Mesodermal cell (in vitro differentiated cells): ENCODE results near the gene SMIM30.
"Not testable (repeated sequence)": the region's sequence is repeated elsewhere in the genome, so short reads cannot be mapped to it uniquely, and the experiment has no call there.

ENCODE experiments used
- H3K27ac ChIP-seq: 2 replicates; pipeline ENCODE4 v1.7.0; 2013; ENCODE audit warnings: mild to moderate bottlenecking, low read depth, low read length, moderate library complexity; ENCODE audit not compliant: severe bottlenecking
- H3K36me3 ChIP-seq: 2 replicates; pipeline ENCODE4 v1.7.1; 2013; ENCODE audit warnings: mild to moderate bottlenecking, low read length, moderate library complexity; ENCODE audit not compliant: control insufficient read depth, insufficient read depth
- H3K4me1 ChIP-seq: one replicate; pipeline ENCODE4 v1.7.1; 2013; ENCODE audit warnings: mild to moderate bottlenecking, low read length; ENCODE audit not compliant: insufficient read depth, control insufficient read depth, poor library complexity, severe bottlenecking
- H3K4me3 ChIP-seq: 2 replicates; pipeline ENCODE4 v1.7.0; 2013; ENCODE audit warnings: low read length, control low read depth, mild to moderate bottlenecking; ENCODE audit not compliant: insufficient read depth, poor library complexity, severe bottlenecking; ENCODE audit errors: extremely low read depth
- H3K9me3 ChIP-seq: 2 replicates; pipeline ENCODE4 v1.7.1; 2013; ENCODE audit warnings: mild to moderate bottlenecking, low read length, moderate library complexity; ENCODE audit not compliant: control insufficient read depth
- WGBS, 2 experiments: methylation state at CpG; one replicate each; pipeline ENCODE4 v1.1.5; 2013; ENCODE audit warnings: missing lambda C conversion rate in 2 of 2; ENCODE audit not compliant: insufficient coverage in 2 of 2; 5-methylcytosine and 5-hydroxymethylcytosine counted together

Gene SMIM30

DNA sequence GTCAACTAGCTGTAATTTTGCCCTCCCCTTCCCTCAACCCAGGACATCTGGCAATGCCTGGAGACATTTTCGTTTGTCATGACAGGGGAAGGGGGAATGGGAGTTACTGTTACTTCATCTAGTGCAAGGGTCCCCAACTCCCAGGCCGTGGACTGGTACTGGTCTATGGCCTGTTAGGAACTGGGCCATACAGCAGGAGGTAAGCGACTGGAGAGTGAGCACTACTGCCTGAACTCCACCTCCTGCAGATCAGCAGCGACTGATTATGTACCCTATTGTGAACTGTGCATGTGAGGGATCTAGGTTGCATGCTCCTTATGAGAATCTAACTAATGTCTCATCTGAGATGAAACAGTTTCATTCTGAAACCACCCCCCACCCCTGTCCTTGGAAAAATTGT, 22.6 kb upstream of the SMIM30 start:
- no peaks in the 10 kb centered on the region for H3K36me3 ChIP-seq
- H3K27ac ChIP-seq = no peak overlapping the region
- no peaks in the 10 kb centered on the region for H3K4me1 ChIP-seq
- 65 to 82% methylated on average over 2 to 3 of the region's 4 CpGs for WGBS, 2 experiments
- no peaks in the 10 kb centered on the region for H3K9me3 ChIP-seq
- H3K4me3 ChIP-seq = no peak overlapping the region

DNA sequence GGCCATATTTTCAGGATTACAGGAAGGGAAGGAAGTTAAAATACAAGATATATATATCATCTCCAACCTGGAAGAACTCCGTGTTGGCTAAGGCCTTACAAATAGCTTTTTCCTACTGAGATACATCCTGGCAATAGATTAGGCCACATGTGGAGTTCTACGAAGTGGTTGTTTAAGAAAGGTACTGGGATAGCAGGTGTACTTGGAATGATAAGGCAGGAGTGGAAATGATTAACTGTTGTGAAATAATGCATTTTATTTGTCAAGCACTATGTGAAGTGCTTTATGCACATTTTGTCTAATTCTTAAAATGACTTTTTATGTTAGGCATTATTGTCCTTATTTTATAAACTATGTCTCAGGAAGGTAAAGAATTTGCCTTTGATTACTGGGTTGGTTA, 18.9 kb upstream of the SMIM30 start:
- 100% methylated on average over 1 of the region's 2 CpGs for WGBS, 2 experiments
- H3K36me3 ChIP-seq = no peaks in the 10 kb centered on the region
- H3K4me1 ChIP-seq = no peaks in the 10 kb centered on the region
- H3K4me3 ChIP-seq = no peak overlapping the region
- no peak overlapping the region for H3K27ac ChIP-seq
- no peaks in the 10 kb centered on the region for H3K9me3 ChIP-seq

DNA sequence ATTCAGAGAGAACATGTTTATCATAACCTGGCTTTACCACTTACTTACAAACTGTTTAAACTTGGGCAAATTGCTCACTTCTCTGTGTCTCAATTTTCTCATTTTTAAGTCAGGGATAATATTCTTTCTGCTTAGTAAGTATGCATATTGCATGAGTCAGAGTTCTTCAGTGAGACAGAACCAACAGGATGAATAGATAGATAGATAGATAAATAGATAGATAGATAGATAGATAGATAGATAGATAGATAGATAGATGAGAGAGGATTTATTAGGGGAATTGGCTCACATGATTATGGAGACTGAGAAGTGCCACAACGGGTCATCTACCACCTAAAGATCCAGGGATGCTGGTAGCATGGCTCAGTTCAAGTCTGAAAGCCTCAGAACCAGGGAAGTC, 15.7 kb upstream of the SMIM30 start:
- H3K4me3 ChIP-seq = no peak overlapping the region
- 86 to 100% methylated on average over 1 of the region's 1 CpG for WGBS, 2 experiments

DNA sequence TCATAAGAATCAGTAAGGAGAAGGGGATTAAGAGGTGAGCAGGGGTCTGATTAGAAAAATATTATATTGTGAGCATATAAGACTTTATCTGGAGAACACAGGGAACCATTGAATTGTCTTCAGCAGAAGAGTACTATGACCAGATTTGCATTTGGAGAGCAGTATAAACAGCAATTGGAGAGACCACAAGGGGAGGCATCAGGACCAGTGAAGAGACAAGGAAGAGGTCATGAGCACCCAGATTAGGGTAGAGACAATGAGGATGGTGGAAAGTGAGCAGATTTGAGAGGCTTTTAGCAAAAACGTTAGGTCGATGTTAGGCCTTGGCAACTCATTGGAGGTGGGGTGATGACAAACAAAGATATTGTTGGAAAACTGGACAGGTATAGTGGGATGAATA, 13.0 kb upstream of the SMIM30 start:
- WGBS, 2 experiments = 82 to 85% methylated on average over 2 of the region's 2 CpGs
- H3K4me3 ChIP-seq = no peak overlapping the region
- H3K27ac ChIP-seq = no peak overlapping the region

More for the DNA sequence above, 15.7 kb upstream of the SMIM30 start:
- H3K9me3 ChIP-seq = no peaks in the 10 kb centered on the region
- H3K36me3 ChIP-seq = no peaks in the 10 kb centered on the region
- no peaks in the 10 kb centered on the region for H3K4me1 ChIP-seq
- no peak overlapping the region for H3K27ac ChIP-seq

DNA sequence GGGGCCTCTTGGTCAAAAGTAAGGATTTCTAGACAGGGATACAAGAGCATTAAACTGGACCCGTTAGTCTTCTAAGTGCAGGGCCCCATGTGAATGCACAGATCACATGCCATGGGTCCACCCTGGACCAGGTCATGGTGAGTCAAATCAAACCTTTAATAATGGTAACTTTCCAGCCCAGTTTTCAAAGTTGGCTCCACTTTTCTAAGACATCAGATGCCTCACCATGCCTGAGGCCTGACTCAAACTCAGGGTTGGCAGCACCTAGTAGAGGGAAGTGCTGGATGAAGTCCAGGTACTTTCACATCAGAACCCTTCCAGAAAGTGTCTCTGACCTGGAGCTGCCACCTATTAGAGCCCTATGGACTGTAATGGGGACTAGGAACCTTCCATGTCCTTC, 9.7 kb upstream of the SMIM30 start:
- 86 to 100% methylated on average over 1 of the region's 1 CpG for WGBS, 2 experiments
- Histone ChIP-seq H3K4me3 (no peak overlapping the region), H3K27ac (no peak overlapping the region), H3K9me3 (no peaks in the 10 kb centered on the region), H3K36me3 (no peaks in the 10 kb centered on the region), H3K4me1 (no peaks in the 10 kb centered on the region)

More for the DNA sequence above, 13.0 kb upstream of the SMIM30 start:
- no peaks in the 10 kb centered on the region for H3K9me3 ChIP-seq
- H3K4me1 ChIP-seq = no peaks in the 10 kb centered on the region
- H3K36me3 ChIP-seq = no peaks in the 10 kb centered on the region

DNA sequence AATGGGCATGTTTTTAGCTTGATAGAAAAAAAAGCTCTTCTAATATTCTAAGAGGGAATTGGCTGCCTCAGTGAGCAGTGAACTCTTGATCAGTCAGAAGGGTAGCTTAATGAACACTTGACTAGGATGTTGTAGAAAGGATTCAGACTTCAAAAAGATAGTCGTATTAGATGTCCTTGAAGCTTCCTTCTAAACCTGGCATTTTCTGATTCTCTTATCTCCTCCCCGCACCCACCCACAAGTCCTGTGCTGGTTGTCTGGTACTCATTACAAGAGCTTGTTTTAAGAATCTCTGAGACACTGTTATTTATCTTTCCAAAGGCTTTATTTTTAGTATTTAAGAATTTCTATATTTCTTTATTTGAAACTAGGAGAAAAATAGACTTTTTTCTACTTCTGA, 7.4 kb upstream of the SMIM30 start:
- H3K4me1 ChIP-seq = peaks cover 2% of the 10 kb centered on the region
- no peak overlapping the region for H3K4me3 ChIP-seq
- no peaks in the 10 kb centered on the region for H3K36me3 ChIP-seq
- no CpG with 5 or more reads among the region's 2 CpGs for WGBS, 2 experiments
- H3K9me3 ChIP-seq = no peaks in the 10 kb centered on the region
- H3K27ac ChIP-seq = no peak overlapping the region

DNA sequence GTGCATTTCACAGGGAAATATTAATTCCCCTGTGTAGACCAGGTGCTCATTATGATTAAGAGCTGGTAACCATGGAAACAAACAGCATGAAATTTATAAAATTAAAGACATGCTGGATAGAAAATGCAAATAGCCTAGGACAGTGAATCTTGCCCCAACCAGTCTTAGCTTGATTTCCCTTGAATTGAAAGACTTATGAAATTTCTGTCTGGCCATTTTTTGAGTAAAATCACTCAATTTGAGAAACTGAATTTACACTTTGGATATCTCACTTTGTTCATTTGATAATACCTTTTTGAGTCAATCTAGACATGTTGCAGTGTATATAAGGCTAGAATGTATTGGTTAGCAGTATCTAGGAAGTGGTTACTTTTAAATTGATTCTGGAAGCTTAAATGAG, 4.4 kb upstream of the SMIM30 start:
- Histone ChIP-seq H3K27ac (no peak overlapping the region), H3K4me1 (peaks cover 2% of the 10 kb centered on the region), H3K36me3 (no peaks in the 10 kb centered on the region), H3K9me3 (no peaks in the 10 kb centered on the region), H3K4me3 (no peak overlapping the region)

DNA sequence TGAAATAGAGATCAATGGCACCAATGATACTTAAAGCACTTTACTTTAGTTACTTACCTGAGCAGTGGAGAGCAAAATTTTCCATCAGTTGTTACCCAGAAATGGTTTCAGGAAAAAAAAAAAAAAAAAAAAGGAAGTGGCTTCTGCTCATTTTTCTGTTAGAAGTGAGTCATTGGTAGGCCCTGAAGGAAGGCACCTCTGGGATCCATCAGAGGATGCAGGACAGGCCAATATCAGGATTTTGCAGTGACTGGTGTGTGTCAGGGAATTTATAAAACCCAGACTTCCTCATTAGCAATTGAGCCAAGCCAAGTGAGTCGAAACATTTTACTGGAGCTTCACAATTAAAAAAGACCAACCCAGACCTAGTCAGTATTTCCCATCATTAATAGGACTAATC, 2.3 kb upstream of the SMIM30 start:
- peaks cover 2% of the 10 kb centered on the region for H3K4me1 ChIP-seq

DNA sequence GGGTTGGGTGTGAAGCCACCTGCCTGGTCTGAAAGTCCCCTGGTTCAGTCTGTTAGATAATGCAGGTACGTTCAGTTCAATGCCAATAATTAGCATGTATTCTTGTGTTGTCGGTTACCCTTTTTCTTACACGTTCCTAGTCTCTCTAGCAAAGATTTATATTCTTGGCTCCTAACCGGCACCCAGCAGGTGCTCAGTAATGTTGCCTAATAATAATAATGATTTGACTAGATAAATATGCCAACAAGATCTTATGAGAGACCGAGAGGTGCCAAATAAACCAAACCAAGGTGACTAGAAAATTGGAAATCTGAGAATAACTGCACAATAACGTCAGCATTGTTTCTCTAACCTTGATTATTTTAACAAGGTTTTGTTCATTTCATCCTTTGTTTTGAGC, 1.1 kb upstream of the SMIM30 start:
- Histone ChIP-seq H3K27ac (no peak overlapping the region), H3K4me1 (peaks cover 2% of the 10 kb centered on the region), H3K36me3 (peaks cover 23% of the 10 kb centered on the region), H3K9me3 (no peaks in the 10 kb centered on the region), H3K4me3 (no peak overlapping the region)
- 94 to 100% methylated on average over 1 to 3 of the region's 6 CpGs for WGBS, 2 experiments

More for the DNA sequence above, 2.3 kb upstream of the SMIM30 start:
- WGBS, 2 experiments = 40% methylated on average over 1 of the region's 1 CpG; no CpG with 5 or more reads in 1 of the 2 experiments
- peak overlapping the region; percentile 74 for H3K27ac ChIP-seq
- peaks cover 11% of the 10 kb centered on the region for H3K36me3 ChIP-seq
- H3K9me3 ChIP-seq = no peaks in the 10 kb centered on the region
- no peak overlapping the region for H3K4me3 ChIP-seq

DNA sequence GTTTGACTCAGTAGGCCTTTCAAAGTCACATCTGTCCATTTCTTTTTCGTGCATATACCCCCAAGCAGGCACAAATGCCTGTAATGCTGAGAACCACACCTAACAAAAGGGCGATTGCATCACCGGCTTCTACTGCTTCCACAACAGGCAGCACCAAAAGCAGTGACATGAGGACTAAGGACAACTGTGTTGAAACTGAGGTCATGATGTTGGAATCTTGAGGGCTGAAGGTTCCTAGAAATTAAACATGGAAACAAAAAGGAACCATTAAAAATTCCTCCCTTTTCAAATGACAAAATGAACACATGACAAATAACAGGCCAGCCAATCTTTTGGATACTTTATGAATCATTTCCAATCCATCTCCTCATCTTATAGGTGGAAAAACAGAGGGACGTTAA, 980 bp downstream of the SMIM30 start:
- Histone ChIP-seq H3K36me3 (peaks cover 31% of the 10 kb centered on the region), H3K4me3 (peak overlapping the region; percentile 71), H3K27ac (peak overlapping the region; percentile 59)
- H3K9me3 ChIP-seq, H3K4me1 ChIP-seq: not testable (repeated sequence)
- 64 to 67% methylated on average over 1 to 2 of the region's 4 CpGs for WGBS, 2 experiments

DNA sequence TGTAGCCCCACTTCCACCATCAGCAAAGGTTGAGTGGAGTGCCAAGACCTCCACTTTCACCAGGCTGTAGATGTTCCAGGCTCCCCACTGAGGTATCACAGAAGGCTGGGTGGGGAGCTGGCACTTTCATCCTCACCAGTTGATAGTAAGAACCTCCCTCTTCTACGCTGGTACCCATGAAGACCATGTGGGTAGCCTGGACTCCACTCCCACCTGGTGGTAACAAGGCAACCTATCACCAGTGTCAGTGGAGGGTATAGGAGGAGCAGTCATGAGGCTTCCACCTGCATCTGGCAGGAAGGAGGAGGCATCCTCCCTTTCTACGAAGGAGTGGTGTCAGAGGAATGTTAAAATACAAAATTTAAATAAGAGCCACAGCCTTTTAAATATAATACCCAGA, 4.4 kb downstream of the SMIM30 start:
- Histone ChIP-seq H3K27ac (no peak overlapping the region), H3K4me1 (no peaks in the 10 kb centered on the region), H3K9me3 (no peaks in the 10 kb centered on the region), H3K4me3 (no peak overlapping the region), H3K36me3 (peaks cover 31% of the 10 kb centered on the region)
- WGBS, 2 experiments = no CpG with 5 or more reads among the region's 2 CpGs

DNA sequence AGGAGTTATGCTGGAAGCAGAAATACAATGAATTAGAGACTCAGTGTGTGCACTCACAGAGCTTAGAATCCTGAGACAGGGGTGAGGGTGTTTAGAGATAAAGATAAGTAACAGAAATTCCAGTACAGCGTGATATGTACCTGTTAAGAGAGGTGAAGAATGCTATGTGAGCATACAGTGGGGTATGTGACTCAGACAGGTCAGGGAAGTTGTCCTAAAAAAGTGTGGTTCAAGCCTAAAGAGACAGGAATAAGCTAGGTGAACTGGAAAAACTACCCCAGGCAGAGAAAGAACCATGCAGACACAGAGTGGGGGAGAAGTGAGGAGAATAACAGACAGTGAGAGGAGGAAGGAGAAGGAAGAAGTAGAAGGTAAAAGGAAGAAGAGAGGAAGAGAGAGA, 8.6 kb downstream of the SMIM30 start:
- H3K9me3 ChIP-seq = no peaks in the 10 kb centered on the region
- H3K36me3 ChIP-seq = peaks cover 11% of the 10 kb centered on the region
- 100% methylated on average over 1 of the region's 1 CpG for WGBS, 2 experiments
- H3K4me1 ChIP-seq = no peaks in the 10 kb centered on the region
- no peak overlapping the region for H3K4me3 ChIP-seq
- no peak overlapping the region for H3K27ac ChIP-seq
